B cell (primary cell): ENCODE measurements around the gene SFXN3. TPM values are rescaled to one million over a fixed set of nuclear protein-coding genes. Genes with fewer than 3 reads are reported as not detected.

Experiments
- ATAC-seq: fragments of 200-7000 bp; cut with Tn5 transposase; one replicate; pipeline ENCODE4 v1.10.0; 2021; ENCODE audit warnings: low read depth, mild to moderate bottlenecking, moderate number of reproducible peaks, moderate library complexity
- CTCF ChIA-PET: fragments of 350-600 bp; sonication (Branson Sonifier 250); formaldehyde crosslinking; loops from one replicate; lab custom pipeline; 2021; ENCODE audit warnings: antibody characterized with exemption, inconsistent platforms; lab: Charles Lee
- POLR2A ChIA-PET: fragments of 350-600 bp; sonication (Branson Sonifier 250); formaldehyde crosslinking; loops from one replicate; lab custom pipeline; 2021; ENCODE audit warnings: antibody characterized with exemption; lab: Charles Lee
- DNase-seq: peaks from one replicate; pipeline ENCODE4 v3.0.0; 2013
- H2AFZ ChIP-seq: 2 replicates; pipeline ENCODE4 v1.6.1; 2012; ENCODE audit warnings: mild to moderate bottlenecking, low read depth, low read length; ENCODE audit not compliant: insufficient read depth, poor library complexity, severe bottlenecking
- H3K27ac ChIP-seq, 2 donors: 1 replicate in 1 of 2; 2 replicates in 1 of 2; pipeline ENCODE4 v1.5.1; 2012 to 2013; ENCODE audit warnings: low read length in 2 of 2, mild to moderate bottlenecking in 2 of 2, moderate library complexity in 1 of 2
- H3K27me3 ChIP-seq, 4 experiments: fragments of 200-600 bp in 1 of 4; sonication (generic) in 1 of 4; replicated peaks in 1 of 4; 1 replicate in 2 of 4; 2 replicates in 2 of 4; pipeline versions ENCODE4 v1.6.1 to v1.7.0; 2013 to 2016; ENCODE audit warnings: low read length in 3 of 4, mild to moderate bottlenecking in 2 of 4, mixed read lengths in 1 of 4, moderate library complexity in 1 of 4; ENCODE audit not compliant: insufficient read depth in 4 of 4, control insufficient read depth in 3 of 4; ENCODE audit errors: control extremely low read depth in 1 of 4
- H3K36me3 ChIP-seq, 2 experiments: replicated peaks in 1 of 2; 1 replicate in 1 of 2; 2 replicates in 1 of 2; pipeline versions ENCODE4 v1.6.1 to v1.7.1; 2013; ENCODE audit warnings: low read length in 1 of 2; ENCODE audit not compliant: insufficient read depth in 2 of 2, control insufficient read depth in 1 of 2; ENCODE audit errors: control extremely low read depth in 1 of 2, extremely low read depth in 1 of 2
- H3K4me1 ChIP-seq, 2 donors: fragments of 200-600 bp in 1 of 2; sonication (generic) in 1 of 2; 1 replicate in 1 of 2; 2 replicates in 1 of 2; pipeline versions ENCODE4 v1.5.1 to v1.6.1; 2013 to 2017; ENCODE audit warnings: low read length in 2 of 2; ENCODE audit not compliant: control insufficient read depth in 2 of 2, insufficient read depth in 2 of 2
- H3K4me2 ChIP-seq: replicated peaks from 2 replicates; pipeline ENCODE3; 2012; ENCODE audit warnings: mild to moderate bottlenecking, low read depth, low read length; ENCODE audit not compliant: poor library complexity, severe bottlenecking
- H3K4me3 ChIP-seq, 5 experiments: fragments of 200-600 bp in 1 of 5; sonication (generic) in 1 of 5; 1 replicate in 3 of 5; 2 replicates in 2 of 5; pipeline versions ENCODE4 v1.5.1 to v1.7.0; 2011 to 2016; ENCODE audit warnings: low read length in 4 of 5, mild to moderate bottlenecking in 4 of 5, low read depth in 2 of 5, control low read depth in 1 of 5, moderate library complexity in 1 of 5; ENCODE audit not compliant: insufficient read depth in 1 of 5; ENCODE audit errors: control extremely low read depth in 1 of 5, extremely low read depth in 1 of 5
- H3K79me2 ChIP-seq: fragments of 200-600 bp; sonication (generic); one replicate; pipeline ENCODE4 v1.6.0; 2016; ENCODE audit warnings: low read length; ENCODE audit not compliant: control insufficient read depth, insufficient read depth
- H3K9ac ChIP-seq: fragments of 200-600 bp; sonication (generic); 2 replicates; pipeline ENCODE4 v1.6.1; 2017; ENCODE audit warnings: mild to moderate bottlenecking, low read length, moderate library complexity
- H3K9me3 ChIP-seq, 3 donors: one replicate each; pipeline versions ENCODE4 v1.6.1 to v1.7.1; 2013; ENCODE audit warnings: low read length in 2 of 3; ENCODE audit not compliant: control insufficient read depth in 2 of 3, insufficient read depth in 1 of 3; ENCODE audit errors: control extremely low read depth in 1 of 3
- H4K20me1 ChIP-seq: 2 replicates; pipeline ENCODE4 v1.6.0; 2012; ENCODE audit warnings: mild to moderate bottlenecking, low read length; ENCODE audit not compliant: insufficient read depth, control insufficient read depth, poor library complexity, severe bottlenecking
- H3K27ac Mint-ChIP-seq: one replicate; pipeline ENCODE4 v1.8.0; 2021; ENCODE audit warnings: mixed read lengths
- H3K27me3 Mint-ChIP-seq: one replicate; pipeline ENCODE4 v1.8.0; 2021; ENCODE audit warnings: mixed read lengths
- H3K4me1 Mint-ChIP-seq: one replicate; pipeline ENCODE4 v1.8.0; 2021; ENCODE audit warnings: mixed read lengths
- H3K4me3 Mint-ChIP-seq: one replicate; pipeline ENCODE4 v1.8.0; 2021; ENCODE audit warnings: mixed read lengths
- H3K9me3 Mint-ChIP-seq: one replicate; pipeline ENCODE4 v1.8.0; 2022; ENCODE audit warnings: mixed read lengths; ENCODE audit not compliant: insufficient read depth
- EZH2 ChIP-seq: IDR thresholded peaks from 2 replicates; pipeline ENCODE4 v1.6.1; 2012; ENCODE audit warnings: borderline replicate concordance, low read depth, mild to moderate bottlenecking, moderate library complexity, low read length; ENCODE audit not compliant: insufficient read depth, poor library complexity, severe bottlenecking
- WGBS: methylation state at CpG from one replicate; pipeline ENCODE4 v1.1.5; 2013; ENCODE audit warnings: missing lambda C conversion rate; ENCODE audit not compliant: insufficient coverage; 5-methylcytosine and 5-hydroxymethylcytosine counted together
- intact Hi-C: fragments of 100-400 bp; cut with micrococcal nuclease; formaldehyde crosslinking; loops from one replicate; pipeline ENCODE4 v1.10.0; 2022
- polyA plus RNA-seq: library from polyadenylated mRNA; depleted of rRNA; stranded (reverse); fragments of >200 nt; gene quantifications from 2 replicates; pipeline ENCODE4 v1.2.3, GENCODE V29; 2012
- total RNA-seq, 2 donors: library from RNA; stranded (reverse); fragments of 120-200 nt in 1 of 2; gene quantifications; 1 replicate in 1 of 2; 2 replicates in 1 of 2; pipeline versions ENCODE4 v1.2.3 to v1.2.4, GENCODE V29; 2013 to 2022
- TF ChIP-seq, protein P1 (sequence below): fragments of 200-600 bp; IDR thresholded peaks from one replicate; pipeline ENCODE4 v1.8.0; 2022; ENCODE audit warnings: antibody characterized with exemption, mild to moderate bottlenecking

Gene SFXN3
- total and polyA plus RNA-seq, 2 donors (not counting 1 experiment from before 2014, with no cell fraction given), result 44.2 to 51.7 TPM

DNA sequence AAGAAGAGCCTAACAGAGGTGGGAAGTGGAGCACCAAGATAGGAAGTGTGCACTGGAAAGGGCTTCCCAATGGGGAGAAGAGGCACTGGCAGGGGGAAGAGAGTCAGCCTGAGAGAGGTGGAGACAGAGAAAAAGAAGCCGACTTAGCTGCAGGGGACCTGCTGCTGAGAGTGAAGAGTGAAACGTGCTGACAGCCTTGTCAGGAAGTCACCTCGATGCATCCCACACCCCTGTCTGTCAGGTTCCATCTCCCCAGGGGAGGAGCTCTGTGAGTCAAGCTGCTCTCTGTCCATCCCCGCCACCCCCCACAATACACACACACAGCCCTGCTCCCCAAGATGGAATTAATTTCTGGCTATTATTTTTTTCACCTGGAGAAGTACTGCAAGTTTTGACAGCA, 44.7 kb downstream of the SFXN3 start:
- POLR2A ChIA-PET, result no interaction called here
- Histone ChIP-seq H4K20me1 (no peaks in the 10 kb centered on the region), H3K27me3 (peaks cover 0 to 45% (median 24%) of the 10 kb centered on the region in 4 experiments), H3K27ac (no peak overlapping the region), H3K4me2 (no peak overlapping the region), H2AFZ (no peak overlapping the region), H3K9ac (no peak overlapping the region), H3K79me2 (no peaks in the 10 kb centered on the region), H3K9me3 (peaks cover 0 to 8% (median 0%) of the 10 kb centered on the region in 3 donors), H3K4me3 (no peak overlapping the region), H3K36me3 (no peaks in the 10 kb centered on the region), H3K4me1 (peaks cover 22 to 31% of the 10 kb centered on the region in 2 donors)
- TF ChIP-seq, protein P1, sequence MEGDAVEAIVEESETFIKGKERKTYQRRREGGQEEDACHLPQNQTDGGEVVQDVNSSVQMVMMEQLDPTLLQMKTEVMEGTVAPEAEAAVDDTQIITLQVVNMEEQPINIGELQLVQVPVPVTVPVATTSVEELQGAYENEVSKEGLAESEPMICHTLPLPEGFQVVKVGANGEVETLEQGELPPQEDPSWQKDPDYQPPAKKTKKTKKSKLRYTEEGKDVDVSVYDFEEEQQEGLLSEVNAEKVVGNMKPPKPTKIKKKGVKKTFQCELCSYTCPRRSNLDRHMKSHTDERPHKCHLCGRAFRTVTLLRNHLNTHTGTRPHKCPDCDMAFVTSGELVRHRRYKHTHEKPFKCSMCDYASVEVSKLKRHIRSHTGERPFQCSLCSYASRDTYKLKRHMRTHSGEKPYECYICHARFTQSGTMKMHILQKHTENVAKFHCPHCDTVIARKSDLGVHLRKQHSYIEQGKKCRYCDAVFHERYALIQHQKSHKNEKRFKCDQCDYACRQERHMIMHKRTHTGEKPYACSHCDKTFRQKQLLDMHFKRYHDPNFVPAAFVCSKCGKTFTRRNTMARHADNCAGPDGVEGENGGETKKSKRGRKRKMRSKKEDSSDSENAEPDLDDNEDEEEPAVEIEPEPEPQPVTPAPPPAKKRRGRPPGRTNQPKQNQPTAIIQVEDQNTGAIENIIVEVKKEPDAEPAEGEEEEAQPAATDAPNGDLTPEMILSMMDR, result no peak
- TF ChIP-seq EZH2, result no peak
- peaks cover 44% of the 10 kb centered on the region for H3K27me3 Mint-ChIP-seq
- H3K27ac Mint-ChIP-seq, result no peak overlapping the region
- no peak overlapping the region for H3K4me3 Mint-ChIP-seq
- WGBS, result no CpG with 5 or more reads among the region's 4 CpGs
- intact Hi-C loops, result no loop called here
- H3K4me1 Mint-ChIP-seq, result peaks cover 24% of the 10 kb centered on the region
- no peaks in the 10 kb centered on the region for H3K9me3 Mint-ChIP-seq
- ATAC-seq (no peak), DNase-seq (no peak)
- CTCF ChIA-PET, result interaction anchor here (0.7 to 3.3 kb wide), 8 partner anchors 9 to 67 kb away, joined by 3 to 15 read pairs (median 4); no protein-coding TSS in a partner anchor

DNA sequence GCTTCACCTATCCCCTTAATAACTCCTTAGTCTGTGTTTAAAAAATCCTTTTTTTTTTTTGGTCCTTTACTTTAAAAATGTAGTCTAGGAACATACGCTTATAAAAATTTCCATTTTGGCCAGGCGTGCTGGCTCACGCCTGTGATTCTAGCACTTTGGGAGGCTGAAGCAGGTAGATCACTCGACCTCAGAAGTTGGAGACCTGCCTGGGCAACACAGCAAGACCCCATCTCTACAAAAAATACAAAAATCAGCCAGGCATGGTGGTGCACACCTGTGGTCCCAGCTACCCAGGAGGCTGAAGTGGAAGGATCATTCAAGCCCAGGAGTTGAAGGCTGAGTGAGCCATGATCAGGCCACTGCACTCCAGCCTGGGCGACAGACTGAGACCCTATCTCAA, 45.6 kb downstream of the SFXN3 start:
- no peak overlapping the region for H3K4me3 Mint-ChIP-seq
- ATAC-seq (no peak), DNase-seq (no peak)
- no peak overlapping the region for H2AFZ ChIP-seq
- 94% methylated on average over 3 of the region's 5 CpGs for WGBS
- TF ChIP-seq EZH2, result no peak
- TF ChIP-seq, protein P1, result no peak
- peaks cover 15% of the 10 kb centered on the region for H3K4me1 Mint-ChIP-seq
- peaks cover 53% of the 10 kb centered on the region for H3K27me3 Mint-ChIP-seq
- H3K79me2 ChIP-seq, result no peaks in the 10 kb centered on the region
- H3K27me3 ChIP-seq, result peaks cover 0 to 54% (median 26%) of the 10 kb centered on the region in 4 experiments
- no peak overlapping the region for H3K27ac Mint-ChIP-seq
- no peak overlapping the region for H3K27ac ChIP-seq
- H3K36me3 ChIP-seq, result no peaks in the 10 kb centered on the region
- no peak overlapping the region for H3K9ac ChIP-seq
- intact Hi-C loops, result no loop called here
- no peak overlapping the region for H3K4me2 ChIP-seq
- peaks cover 14 to 22% of the 10 kb centered on the region in 2 donors for H3K4me1 ChIP-seq
- no peaks in the 10 kb centered on the region for H4K20me1 ChIP-seq
- no peak overlapping the region for H3K4me3 ChIP-seq
- no peaks in the 10 kb centered on the region for H3K9me3 Mint-ChIP-seq
- POLR2A ChIA-PET, result no interaction called here
- peaks cover 0 to 7% (median 0%) of the 10 kb centered on the region in 3 donors for H3K9me3 ChIP-seq
- CTCF ChIA-PET, result interaction anchor here (0.7 to 3.3 kb wide), 6 partner anchors 11 to 66 kb away, joined by 3 to 15 read pairs (median 4); no protein-coding TSS in a partner anchor
